ENCODE results near the gene AUTS2.

GRCh38 chr7:70063927-70064326 lies 465.7 kb downstream of the AUTS2 start:
- no peak for TF ChIP-seq CTCF (IDR thresholded peaks at IDR 0.05; ENCODE audit: insufficient read depth, low read length)
- no peak for TF ChIP-seq POLR2AphosphoS5 (IDR thresholded peaks at IDR 0.05; ENCODE audit: low read depth)
- no peak for TF ChIP-seq SPI1 (IDR thresholded peaks at IDR 0.05; ENCODE audit: borderline replicate concordance, low read depth)
- no peak for TF ChIP-seq GABPA (IDR thresholded peaks at IDR 0.05; ENCODE audit: low read depth)
- no peak for TF ChIP-seq REST (IDR thresholded peaks at IDR 0.05; ENCODE audit: insufficient replicate concordance, low read depth)

Measured in HL-60 (cell line).